ENCODE measurements around the gene MMP17.
A peak's percentile ranks its signal among the peaks of the same experiment; 100 is the strongest.
"Not testable (repeated sequence)": the region's sequence is repeated elsewhere in the genome, so short reads cannot be mapped to it uniquely, and the experiment has no call there.

The MMP17 gene

GRCh38 chr12:131800594-131801135 lies 27.5 kb upstream of the MMP17 start:
- no peak for DNase-seq

- DNase-seq = no peak
These were observed 26.8 kb upstream of the MMP17 start for GRCh38 chr12:131801254-131801866.

DNA sequence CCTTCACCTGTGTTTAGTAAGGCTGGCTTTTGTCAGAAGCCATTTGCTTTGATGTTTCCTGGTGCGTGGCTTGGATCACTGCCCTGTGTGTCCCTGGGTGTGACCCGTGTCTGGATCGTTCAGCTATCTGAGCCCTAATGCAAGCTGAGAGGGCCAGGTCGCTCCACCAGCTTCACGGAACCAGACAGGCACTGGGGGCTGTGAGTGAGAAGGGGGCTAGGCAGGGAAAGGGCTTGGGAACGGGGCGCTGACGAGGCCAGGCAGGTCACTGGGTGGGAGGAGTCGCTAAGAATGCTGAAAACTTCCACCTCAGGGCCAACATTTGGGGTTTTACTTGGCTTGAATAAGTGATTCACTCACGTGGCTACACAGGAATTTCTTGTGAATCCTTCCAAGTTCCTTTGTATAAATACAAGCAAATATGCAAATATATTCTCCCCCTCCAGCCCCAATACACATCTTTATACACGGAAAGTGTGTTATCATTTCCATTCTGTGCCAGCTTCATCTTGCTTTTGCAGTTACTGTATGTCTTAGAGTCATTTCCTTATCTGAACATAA lies 24.2 kb upstream of the MMP17 start:
- no peak for DNase-seq

- no peak for DNase-seq
These were observed 22.8 kb upstream of the MMP17 start for GRCh38 chr12:131805421-131805820.

DNA sequence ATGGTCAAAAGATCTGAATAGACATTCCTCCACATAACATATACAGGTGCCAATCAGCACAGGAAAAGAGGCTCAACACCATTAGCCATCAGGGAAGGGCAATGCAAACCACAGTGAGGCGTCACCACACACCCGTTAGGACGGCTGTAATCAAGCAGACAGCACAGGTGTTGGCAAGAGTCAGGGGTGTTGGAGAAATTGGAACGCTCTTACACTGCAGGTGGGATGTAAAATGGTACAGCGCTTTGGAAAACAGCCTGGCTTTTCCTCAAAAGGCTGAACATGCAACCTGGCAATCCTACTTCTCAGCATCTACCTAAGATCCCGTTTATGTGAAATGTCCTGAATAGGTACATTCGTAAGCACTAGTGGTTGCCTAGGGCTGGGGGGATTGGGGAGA lies 21.5 kb upstream of the MMP17 start:
- DNase-seq = no peak

GRCh38 chr12:131808744-131809371 lies 19.3 kb upstream of the MMP17 start:
- DNase-seq = peak in 1 of 2 experiments; percentile 49

GRCh38 chr12:131809476-131810254 lies 18.5 kb upstream of the MMP17 start:
- not testable (repeated sequence) for DNase-seq

DNA sequence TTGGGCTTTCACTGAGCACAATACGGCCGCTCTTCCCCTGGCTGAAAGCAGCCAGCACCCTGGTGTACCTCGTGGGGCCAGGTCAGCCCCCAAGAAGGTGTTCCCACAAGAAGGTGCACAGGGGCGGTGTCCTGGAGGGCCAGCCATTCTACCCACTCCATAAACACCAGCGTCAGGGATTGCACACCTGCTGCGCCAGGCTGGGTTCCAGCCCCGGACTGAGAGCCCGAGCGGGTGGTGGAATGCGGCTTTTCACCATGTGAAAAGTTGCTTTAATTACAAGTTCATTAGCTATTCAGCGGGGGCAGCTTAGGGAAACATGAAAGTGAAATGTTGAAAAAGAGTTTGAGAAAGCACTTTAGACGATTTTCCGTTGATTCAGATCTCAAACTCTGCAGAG lies 17.5 kb upstream of the MMP17 start:
- no peak for DNase-seq

- no peak for DNase-seq
These were observed 13.1 kb upstream of the MMP17 start for GRCh38 chr12:131815131-131815530.

- DNase-seq = no peak
These were observed 11.7 kb upstream of the MMP17 start for GRCh38 chr12:131816495-131816894.

DNA sequence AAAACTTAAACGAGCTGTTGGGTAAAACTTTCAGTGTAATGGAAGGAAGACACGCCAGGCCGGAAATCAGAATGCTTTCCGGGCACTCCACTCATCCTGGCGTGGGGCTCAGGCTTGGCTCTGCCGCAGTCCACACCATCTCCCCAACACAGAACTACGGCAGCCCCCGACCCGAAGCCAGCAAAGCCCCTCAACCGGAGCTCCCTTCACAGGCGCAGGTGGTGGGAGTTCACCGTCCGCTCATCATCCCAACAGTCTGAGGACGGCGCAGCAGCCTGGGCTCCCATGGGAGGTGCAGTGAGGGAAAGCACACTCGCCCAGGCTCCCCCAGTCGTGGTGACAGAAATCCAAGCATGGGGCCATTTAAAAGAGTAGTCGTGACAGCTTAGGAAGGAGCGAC lies 11.0 kb upstream of the MMP17 start:
- no peak for DNase-seq

DNA sequence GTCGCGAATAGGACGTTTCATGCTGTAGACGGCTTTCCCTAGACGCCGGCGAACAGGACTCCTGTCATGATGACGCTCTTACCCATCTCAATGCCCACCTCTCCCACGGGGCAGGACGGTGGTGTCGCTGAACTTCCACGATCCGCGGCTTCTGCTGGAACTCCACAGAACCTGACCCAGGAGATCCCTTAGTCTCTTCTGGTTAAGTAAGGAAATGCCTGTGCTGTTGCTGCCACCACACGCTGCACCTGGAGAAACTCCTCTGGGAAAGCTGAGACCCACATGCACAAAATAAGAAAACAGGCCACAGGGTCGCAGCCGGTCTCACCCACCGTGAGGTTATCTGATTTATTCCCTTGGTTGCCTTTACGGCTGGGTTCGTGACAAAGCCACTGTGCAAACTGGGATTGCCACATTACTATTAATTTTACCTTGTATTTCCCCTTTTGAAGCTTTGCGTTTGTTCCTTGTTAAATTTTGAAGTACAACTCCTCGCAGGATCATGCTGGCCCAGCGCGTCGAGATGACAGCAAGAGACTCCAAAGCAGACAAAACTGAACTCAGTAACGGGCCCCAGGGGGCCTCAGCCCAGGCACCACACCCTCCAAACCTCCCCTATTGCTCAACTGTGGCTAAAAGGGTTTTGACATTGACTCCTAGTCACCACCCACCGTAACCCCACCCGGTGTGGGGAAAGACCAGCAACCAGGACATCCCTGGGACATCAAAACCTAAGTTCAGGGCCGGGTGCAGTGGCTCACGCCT lies 9.2 kb upstream of the MMP17 start:
- no peak for DNase-seq

DNA sequence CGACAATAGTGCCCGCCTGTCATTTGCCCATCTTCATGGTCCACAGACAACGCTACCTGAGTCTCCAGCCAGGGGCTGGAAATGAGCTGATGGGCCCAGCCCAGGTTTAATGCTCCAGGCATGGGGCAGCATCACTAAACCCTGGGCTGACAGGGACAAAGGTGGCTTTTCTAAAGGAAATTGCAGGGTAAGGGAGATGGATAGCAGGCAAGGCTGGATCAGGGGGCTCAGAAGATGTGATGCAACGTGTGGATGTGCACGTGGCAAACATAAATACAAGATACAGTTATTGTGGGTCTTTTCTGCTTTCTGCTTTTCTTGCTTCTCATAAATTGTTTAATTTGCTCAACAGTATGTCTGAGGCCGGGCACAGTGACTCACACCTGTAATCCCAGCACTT lies 3.7 kb upstream of the MMP17 start:
- no peak for DNase-seq

DNA sequence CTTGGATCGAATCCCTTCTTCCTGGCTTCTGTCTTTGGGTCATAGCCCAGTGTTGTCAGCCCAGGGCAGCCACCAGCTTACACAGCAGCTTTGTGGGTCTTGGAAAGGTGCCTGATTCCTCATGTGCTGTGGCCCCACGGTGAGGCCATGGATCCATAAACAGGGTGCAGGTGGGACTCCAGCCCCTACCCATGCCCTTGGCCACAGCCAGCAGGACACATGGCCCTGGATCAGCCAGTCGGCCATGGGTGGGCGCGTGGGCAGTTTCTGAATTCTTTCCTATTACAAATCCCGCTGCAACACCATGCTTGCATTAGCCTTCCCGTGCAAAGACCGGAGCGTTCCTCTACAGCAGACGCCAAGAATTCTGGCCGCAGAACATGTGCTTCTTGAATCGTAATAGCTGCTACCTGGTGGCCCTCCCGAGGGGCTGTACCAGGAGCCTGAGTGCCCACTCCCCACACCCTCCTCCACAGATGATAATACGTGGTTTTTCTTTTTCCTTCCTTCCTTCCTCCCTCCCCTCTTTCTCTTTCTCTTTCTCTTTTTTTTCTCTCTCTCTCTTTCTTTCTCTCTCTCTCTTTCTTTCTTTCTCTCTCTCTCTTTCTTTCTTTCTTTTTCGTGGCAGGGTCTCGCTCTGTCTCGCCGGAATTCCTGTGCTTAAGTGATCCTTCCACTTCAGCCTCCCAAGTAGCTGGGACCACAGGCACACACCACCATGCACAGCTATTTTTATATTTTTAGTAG lies 2.9 kb upstream of the MMP17 start:
- no peak for DNase-seq

DNA sequence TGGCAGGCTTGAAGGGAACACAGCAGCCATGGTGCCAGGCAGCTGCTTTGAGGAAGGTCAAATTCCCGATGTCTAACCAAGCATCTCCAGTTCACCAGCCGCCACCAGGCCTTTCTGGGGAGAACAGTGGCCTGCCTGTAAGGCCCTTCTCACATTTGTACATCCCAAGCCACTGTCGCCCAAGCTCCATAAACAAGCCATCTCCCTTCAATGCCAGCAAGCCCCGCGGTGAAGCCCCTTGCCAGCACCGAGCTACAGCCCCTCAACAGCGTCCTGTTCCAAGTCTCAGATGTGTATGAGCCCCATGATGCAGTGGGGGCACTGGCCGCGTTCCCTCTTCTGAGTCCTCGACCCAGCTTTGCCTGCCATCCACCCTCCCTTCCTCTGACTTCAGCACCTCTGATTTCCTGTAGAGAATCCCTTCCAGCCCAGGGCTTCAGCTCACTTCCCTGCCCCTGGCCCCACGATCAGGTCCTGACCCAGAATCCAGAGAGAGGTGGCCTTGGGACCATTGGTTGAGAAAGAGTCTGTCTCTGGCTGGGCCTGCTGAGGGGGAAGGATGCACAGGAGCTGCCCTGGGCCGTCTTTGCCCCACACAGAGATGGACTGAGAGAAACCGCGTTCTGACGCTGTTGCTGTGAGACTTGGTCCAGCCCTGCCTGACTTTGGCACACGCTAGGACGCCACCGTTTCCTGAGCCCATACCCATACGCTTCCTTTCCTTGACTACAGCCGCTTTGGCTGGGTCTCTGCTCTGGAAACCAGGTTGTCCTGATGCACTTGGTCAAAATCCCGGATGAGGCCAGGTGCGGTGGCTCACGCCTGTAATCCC lies 1.9 kb upstream of the MMP17 start:
- DNase-seq = no peak

GRCh38 chr12:131828671-131829355 lies 620 bp downstream of the MMP17 start:
- no peak for DNase-seq

- no peak for DNase-seq
These were observed 1.2 kb downstream of the MMP17 start for GRCh38 chr12:131829356-131829747.

DNA sequence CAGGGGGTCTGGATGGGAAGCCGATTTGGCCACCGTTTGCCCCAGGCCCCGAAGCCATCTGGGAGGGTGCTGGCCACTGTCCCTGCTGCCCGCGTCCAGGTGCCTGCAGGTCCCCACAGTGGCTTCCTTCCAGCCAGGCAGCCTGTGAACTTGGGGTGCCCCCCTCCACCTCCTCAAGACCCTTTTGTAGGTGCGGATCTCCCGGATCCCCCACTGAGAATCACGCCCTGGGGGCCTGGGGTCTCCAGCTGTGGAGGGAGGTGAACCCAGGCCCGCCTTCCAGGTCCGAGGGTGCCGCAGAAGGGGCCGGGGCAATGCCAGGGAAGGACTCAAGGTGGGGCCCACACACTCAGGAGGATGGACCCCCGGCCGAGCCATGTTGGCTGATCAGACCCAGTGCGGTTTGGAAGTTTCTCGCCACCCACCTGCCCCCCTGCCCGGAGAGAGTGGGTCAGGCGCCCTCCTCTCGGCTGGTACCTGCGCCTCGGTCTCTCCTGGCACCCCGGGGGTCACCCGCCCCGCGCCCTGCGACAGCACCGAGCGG lies 1.7 kb downstream of the MMP17 start:
- DNase-seq = no peak

DNA sequence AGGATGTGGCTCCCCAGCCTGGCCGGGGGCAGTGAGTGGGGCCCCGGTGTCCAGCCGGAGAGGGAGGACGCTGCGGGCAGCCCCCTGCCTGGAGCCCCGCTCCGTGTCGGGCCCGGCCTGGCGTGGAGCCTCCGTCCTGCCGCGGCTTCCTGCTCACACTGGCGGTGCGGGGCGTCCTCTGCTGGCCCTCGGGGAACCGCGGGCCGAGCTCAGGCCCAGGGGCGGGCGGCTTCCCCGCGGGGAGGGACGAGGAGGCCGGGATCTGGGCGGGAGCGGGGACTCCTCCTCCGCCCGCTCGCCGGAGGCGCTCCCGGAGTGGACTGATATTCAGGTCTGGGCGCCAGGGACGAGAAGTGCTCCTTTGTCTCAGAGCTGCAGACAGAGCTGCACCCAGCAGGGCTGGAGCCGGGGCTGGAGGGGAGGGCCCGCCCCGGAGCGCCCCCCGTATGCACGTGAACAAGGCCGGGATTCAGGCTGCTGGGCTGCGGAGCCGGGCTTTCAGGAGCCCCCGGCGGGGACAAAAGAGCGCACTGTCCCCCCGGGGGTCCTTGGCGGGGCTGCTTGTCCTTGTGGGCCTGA lies 2.2 kb downstream of the MMP17 start:
- peak; percentile 78 to 81 for DNase-seq
